ENCODE data around the gene SCUBE1.
A peak's percentile ranks its signal among the peaks of the same experiment; 100 is the strongest.

The SCUBE1 gene

GRCh38 chr22:43200031-43200430 lies 143.1 kb downstream of the SCUBE1 start:
- Mint-ChIP-seq H3K4me1 (no peaks in the 10 kb centered on the region), H3K27me3 (ENCODE audit: low read depth) (no peaks in the 10 kb centered on the region), H3K9me3 (no peaks in the 10 kb centered on the region), H3K27ac (no peak overlapping the region), H3K36me3 (ENCODE audit: low read depth) (peaks cover 5% of the 10 kb centered on the region), H3K4me3 (no peak overlapping the region)
- TF ChIP-seq CTCF (IDR thresholded peaks at IDR 0.05; ENCODE audit: unreplicated experiment in 3 of 3): no peak

- H3K4me1 Mint-ChIP-seq: no peaks in the 10 kb centered on the region
- H3K4me3 Mint-ChIP-seq: no peak overlapping the region
- H3K27me3 Mint-ChIP-seq (ENCODE audit: low read depth): no peaks in the 10 kb centered on the region
- no peak for TF ChIP-seq CTCF (IDR thresholded peaks at IDR 0.05; ENCODE audit: unreplicated experiment in 3 of 3)
- peaks cover 5% of the 10 kb centered on the region for H3K36me3 Mint-ChIP-seq (ENCODE audit: low read depth)
- H3K27ac Mint-ChIP-seq: no peak overlapping the region
- no peaks in the 10 kb centered on the region for H3K9me3 Mint-ChIP-seq
Observed at GRCh38 chr22:43199541-43199940, 143.6 kb downstream of the SCUBE1 start.

DNA sequence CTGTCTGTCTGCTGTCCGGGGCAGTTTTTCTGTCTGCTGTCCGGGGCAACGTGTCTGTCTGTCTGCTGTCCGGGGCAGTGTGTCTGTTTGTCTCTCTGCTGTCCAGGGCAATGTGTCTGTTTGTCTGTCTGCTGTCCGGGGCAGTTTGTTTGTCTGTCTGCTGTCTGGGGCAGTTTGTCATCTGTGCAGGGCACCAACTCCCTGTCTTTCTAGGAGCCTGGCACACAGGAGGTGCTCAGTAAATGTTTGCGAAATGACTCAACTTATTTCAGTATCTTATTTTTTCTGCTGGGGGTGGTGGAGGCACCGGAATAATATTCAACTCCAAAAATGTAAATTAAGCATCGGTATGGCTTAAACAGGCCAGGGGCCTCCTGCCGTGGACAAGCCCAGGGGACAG lies 144.2 kb downstream of the SCUBE1 start:
- Mint-ChIP-seq H3K27ac (no peak overlapping the region), H3K9me3 (no peaks in the 10 kb centered on the region), H3K36me3 (ENCODE audit: low read depth) (peaks cover 5% of the 10 kb centered on the region), H3K27me3 (ENCODE audit: low read depth) (peaks cover 4% of the 10 kb centered on the region), H3K4me1 (no peaks in the 10 kb centered on the region), H3K4me3 (no peak overlapping the region)
- TF ChIP-seq CTCF (IDR thresholded peaks at IDR 0.05; ENCODE audit: unreplicated experiment in 3 of 3): no peak

DNA sequence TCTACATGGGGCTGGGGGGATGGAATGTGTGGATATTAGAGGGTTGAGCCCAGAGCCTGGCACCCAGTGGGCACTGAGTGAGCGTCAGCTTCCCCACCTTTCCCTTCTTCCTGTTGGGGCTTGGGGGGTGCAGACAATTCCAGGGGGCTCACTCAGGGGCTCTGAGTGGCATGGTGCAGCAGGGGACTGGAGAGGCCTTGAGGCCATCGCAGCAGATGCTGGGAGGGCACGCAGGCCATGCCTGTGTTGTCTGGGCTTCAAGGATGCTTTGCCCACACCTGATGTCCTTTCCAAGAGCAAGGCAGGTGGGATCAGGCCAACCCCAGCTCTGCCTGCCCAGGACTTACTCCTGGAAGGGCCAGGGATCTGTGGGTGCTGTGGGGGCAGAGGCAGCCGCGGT lies 145.0 kb downstream of the SCUBE1 start:
- Mint-ChIP-seq H3K4me3 (no peak overlapping the region), H3K4me1 (no peaks in the 10 kb centered on the region), H3K27ac (no peak overlapping the region), H3K36me3 (ENCODE audit: low read depth) (peaks cover 5% of the 10 kb centered on the region), H3K9me3 (no peaks in the 10 kb centered on the region), H3K27me3 (ENCODE audit: low read depth) (peaks cover 9% of the 10 kb centered on the region)
- no peak for TF ChIP-seq CTCF (IDR thresholded peaks at IDR 0.05; ENCODE audit: unreplicated experiment in 3 of 3)

DNA sequence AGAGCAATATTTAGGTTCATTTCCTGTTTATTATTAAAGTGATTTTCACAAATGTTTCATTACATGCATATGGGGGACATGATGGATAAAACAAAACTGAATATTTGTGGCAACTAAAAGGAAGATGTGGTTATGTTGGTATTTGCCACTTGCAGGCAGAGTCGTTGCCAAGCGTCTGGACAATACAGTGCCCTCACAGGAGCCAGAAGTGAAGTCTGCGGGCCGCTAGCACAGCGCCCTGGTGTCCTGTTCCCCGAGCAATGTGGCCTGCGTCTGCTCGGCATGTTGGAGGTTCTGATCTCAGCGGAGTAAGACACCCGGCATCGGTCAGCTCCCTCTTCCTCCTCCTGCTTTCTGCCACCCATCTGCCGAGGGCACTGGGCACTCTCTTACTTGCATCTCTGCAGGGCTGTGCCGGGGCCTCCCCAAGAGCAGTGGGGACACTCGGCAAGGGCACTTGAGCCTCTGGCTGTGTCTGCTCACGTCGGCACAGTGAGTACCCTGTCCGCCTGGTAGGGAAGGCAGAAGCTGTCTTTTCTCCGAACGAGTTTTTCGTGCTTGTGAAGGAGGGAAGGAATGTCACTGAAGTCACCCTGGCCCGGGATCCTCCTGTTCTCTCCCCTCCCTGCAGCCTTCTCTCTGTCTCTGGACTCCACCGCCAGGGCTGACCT lies 145.8 kb downstream of the SCUBE1 start:
- Mint-ChIP-seq H3K9me3 (no peaks in the 10 kb centered on the region), H3K4me1 (no peaks in the 10 kb centered on the region), H3K27me3 (ENCODE audit: low read depth) (peaks cover 9% of the 10 kb centered on the region), H3K36me3 (ENCODE audit: low read depth) (peaks cover under 1% of the 10 kb centered on the region), H3K27ac (no peak overlapping the region), H3K4me3 (no peak overlapping the region)
- TF ChIP-seq CTCF (IDR thresholded peaks at IDR 0.05; ENCODE audit: unreplicated experiment in 3 of 3): no peak

GRCh38 chr22:43191831-43192230 lies 151.3 kb downstream of the SCUBE1 start:
- H3K4me3 Mint-ChIP-seq: peak overlapping the region in 1 of 3 experiments; percentile 49
- no peaks in the 10 kb centered on the region for H3K36me3 Mint-ChIP-seq (ENCODE audit: low read depth)
- H3K27ac Mint-ChIP-seq: no peak overlapping the region
- H3K4me1 Mint-ChIP-seq: peaks cover 7% of the 10 kb centered on the region
- peaks cover 19% of the 10 kb centered on the region for H3K27me3 Mint-ChIP-seq (ENCODE audit: low read depth)
- peaks cover 4% of the 10 kb centered on the region for H3K9me3 Mint-ChIP-seq
- TF ChIP-seq CTCF (IDR thresholded peaks at IDR 0.05; ENCODE audit: unreplicated experiment in 3 of 3): no peak
